Activated CD8-positive, alpha-beta memory T cell treated with anti-CD3 and anti-CD28 coated beads, Interleukin-2, amount 50 U/mL, for 1 hour (primary cell): ENCODE measurements around the gene RBFOX2.
"Not testable (repeated sequence)": the region's sequence is repeated elsewhere in the genome, so short reads cannot be mapped to it uniquely, and the experiment has no call there.

Experiments
- DNase-seq: peaks from one replicate; pipeline ENCODE4 v3.0.0-alpha.2; 2020; ENCODE audit errors: extremely low read depth

Gene RBFOX2

DNA sequence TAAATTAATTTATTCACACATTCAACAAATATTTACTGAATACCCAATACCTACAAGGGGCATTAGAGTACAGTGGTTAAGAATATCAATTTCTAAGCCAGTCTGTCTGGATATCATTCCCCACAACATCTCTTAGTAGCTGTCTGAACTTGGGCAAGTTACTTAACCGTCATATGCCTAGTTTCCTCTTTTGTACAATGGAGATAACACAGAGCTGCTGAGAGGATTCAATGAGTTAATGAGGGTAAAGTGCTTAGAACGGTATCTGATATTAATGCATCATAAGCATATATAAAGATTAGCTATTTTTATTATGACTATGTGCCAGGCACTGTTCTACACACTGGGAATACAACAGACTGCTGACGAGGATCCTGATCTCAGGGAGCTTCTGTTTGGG lies 194.6 kb downstream of the RBFOX2 start:
- DNase-seq: no peak

DNA sequence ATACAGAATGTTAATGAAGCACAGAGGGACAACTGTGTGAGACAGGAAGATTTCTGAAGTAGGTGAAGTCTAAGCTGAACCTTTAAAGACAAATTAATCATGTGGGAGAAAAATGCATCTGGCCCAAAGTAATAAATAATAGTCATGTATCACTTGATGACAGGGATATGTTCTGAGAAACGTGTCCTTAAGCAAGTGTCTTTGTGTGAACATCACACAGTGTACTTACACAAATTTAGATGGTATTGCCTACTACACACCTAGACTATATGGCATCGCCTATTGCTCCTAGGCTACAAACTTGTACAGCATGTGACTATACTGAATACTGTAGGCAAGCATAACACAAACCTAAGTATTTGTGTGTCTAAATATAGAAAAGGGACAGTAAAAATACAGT lies 198.3 kb downstream of the RBFOX2 start:
- no peak for DNase-seq

DNA sequence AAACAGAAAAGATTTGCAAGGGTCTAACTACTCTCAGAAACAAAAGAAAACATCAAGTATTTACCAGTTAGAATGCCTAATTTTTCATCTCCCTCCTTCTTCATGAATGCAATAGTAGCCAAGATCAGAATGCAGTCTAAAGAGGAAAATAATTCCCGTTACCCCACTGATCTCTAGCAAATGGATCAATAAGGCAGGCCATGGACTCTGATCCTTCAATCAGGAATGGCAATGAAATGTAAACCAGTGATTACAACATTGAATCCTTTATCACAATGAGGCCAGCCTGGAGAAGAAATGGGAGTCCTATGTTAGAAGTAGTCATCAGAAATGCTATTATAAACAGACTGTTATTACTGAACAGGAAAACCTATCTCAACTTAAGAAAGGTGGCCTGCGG lies 204.4 kb downstream of the RBFOX2 start:
- no peak for DNase-seq

DNA sequence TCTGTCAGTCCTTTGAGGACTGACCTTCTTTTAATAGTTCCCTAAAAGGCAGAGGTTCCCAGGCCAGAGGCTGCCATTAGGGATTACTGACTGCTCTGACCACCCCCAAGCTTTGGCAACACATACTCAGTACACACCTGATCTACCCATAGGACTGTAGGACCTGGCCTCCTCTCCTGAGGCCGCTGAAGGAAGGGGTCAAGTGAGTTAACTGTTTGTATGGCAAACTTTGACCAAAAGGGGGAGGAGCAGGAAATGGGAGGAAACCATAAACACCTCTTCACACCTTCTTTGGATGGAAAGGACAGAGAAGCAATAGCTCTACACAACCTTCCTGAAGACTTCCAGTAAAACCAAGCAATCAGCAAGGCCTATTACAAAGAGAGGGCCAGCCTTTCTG lies 207.0 kb downstream of the RBFOX2 start:
- no peak for DNase-seq

DNA sequence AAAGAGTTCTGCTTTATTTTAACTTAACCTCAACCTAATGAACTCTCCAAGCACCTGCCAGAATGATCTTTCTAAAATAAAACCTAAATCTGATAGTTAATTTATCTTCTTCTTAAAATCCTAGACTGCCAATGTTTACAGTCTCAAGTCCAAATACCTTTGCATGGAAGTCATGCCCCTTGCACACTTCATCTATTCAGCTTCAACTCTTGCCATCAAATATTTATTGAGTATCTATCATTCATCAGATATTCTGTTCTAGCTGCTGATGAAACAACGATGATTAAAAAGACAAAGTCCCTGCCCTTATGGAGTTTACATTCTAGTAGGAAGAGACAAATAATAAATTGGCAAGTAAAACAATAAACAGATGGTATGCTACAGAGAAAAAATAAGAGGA lies 209.2 kb downstream of the RBFOX2 start:
- DNase-seq: no peak

DNA sequence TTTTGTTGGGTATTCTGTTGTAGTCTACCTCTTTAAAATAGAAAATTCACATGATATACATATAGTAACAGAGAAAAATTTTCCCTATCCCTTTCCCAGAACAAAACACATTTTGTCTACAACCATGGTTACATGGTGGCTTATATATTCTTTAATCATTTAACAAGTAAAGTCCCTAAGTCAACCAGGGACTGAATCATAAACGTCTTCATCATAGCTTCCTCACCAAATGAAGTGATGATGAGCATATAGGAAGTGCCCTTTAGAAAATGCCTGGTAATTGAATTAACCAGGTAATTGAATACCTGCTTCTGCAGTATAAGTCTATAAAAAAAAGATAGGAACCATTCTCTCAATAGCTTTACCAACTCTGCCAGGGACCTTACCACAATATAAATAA lies 209.7 kb downstream of the RBFOX2 start:
- no peak for DNase-seq

DNA sequence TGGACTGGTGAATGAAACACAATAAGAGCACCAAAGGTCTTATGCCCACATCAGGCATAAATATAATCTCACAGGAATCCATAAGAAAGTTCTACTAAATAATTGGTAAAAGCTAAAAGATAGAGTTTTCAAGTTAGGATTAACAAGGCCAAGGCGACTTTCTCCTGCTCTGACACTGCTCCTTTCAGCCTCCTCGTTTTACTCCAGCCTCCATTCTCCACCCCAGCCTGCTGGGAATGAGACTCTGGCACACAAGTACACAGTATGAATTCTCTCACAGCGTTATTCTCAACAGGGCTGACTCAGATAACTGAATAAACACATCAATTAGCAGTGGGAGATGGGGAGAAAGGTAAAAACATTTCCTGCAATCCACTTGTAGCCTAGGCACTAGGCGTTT lies 216.0 kb downstream of the RBFOX2 start:
- DNase-seq: no peak

DNA sequence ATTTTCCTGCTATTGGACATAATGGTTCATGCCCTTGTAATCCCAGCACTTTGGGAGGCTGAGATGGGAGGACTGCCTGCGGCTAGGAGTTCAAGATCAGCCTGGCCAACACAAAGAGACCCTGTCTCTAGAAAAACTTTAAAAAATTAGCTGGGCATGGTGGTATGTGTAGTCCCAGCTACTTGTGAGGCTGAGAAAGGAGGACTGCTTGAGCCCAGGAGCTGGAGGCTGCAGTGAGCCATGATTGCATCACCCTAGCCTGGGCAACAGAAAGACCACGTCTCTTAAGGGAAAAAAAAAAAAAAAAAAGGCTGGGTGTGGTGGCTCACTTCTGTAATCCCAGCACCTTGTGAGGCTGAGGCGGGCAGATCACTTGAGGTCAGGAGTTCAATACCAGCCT lies 217.0 kb downstream of the RBFOX2 start:
- no peak for DNase-seq

DNA sequence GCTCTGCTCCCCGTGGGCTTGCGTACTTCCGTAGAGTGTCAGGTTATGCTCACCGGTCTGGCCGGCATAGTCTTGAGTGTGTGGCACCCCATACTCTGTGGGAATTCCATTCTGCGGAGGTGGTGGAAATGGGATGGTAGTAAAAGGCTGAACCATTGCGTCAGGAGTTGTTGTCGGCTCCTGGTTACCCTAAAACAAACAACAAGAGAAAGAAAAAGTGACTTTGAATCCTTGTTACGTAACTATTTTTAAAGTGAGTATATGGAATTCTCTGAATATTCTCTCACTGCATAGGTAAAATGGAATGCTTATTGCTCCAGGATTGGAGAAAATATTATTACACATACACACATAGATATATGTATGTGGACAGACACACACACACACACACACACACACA lies 218.8 kb downstream of the RBFOX2 start:
- no peak for DNase-seq

DNA sequence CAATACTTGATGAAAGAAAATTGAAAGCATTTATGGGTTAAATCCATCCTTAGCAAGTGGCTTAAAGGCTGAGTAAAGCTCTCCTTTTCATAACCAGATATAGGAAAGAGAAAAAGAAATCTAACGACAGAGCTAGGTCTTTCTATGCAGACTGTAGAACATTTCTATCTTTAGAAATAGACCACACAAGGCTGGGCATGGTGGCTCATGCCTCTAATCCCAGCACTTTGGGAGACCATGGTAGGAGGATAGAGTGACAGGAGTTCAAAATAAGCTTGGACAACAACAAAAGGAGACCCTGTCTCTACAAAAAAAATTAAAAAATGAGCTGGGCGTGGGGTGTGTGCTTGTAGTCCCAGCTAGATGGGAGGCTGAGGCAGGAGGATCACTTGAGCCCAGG lies 220.2 kb downstream of the RBFOX2 start:
- DNase-seq: no peak

DNA sequence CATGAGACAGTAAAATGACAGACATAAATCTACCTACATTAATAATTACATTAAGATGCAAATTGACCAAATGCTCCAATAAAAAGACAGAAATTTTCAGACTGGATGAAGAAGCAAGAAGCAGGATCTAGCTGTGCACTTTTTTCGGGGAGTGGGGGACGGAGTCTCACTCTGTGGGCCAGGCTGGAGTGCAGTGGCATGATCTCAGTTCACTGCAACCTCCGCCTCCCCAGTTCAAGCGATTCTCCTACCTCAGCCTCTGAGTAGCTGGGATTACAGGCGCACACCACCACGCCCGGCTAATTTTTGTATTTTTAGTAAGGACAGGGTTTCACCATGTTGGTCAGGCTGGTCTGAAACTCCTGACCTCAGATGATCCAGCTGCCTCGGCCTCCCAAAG lies 222.0 kb downstream of the RBFOX2 start:
- not testable (repeated sequence) for DNase-seq

DNA sequence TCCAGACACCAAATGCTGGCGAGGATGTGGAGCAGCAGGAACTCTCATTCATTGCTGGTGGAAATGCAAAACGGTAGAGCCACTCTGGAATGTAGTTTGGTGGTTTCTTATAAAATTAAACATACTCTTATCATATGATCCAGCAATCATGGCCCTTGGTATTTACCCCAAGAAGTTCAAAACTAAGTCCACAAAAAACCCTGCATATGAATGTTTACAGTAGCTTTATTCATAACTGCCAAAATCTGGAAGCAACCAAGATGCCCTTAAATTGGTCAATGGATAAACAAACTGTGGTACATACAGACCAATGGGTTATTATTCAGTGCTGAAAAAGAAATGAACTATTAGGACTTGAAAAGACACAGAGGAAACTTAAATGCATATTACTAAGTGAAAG lies 223.2 kb downstream of the RBFOX2 start:
- DNase-seq: no peak

DNA sequence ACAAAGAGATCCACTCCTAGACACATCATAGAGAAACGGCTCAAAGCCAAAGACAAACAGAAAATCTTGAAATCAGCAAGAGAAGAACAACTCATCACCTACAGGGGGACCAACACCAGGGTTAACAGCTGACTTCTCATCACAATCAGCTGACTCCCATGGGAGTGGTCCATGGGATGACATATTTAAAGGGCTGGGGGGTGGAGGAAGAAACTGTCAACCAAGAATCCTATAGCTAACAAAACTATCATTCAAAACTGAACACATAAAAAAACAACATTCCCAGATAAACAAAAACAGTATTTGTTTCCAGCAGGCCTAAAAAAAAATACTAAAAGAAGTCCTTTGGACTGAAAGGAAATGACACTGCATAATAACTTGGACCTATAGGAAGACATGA lies 224.2 kb downstream of the RBFOX2 start:
- no peak for DNase-seq

DNA sequence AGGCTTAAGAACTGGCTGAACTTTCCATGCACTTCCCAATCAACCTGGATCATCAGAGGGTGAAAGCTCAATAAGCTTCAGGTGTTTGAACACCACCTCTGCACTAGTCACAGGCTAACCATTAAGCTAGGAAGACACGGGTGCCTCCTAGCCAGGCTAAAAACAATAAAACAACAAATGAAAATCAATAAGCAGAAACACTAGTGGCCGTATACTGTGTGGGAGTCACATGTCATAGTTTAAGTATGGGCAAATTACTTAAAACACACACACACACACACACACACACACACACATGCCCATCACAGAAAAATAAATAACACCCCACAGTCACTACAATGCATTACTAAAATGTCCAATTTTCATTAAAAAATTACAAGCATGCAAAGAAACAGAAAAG lies 225.7 kb downstream of the RBFOX2 start:
- no peak for DNase-seq

DNA sequence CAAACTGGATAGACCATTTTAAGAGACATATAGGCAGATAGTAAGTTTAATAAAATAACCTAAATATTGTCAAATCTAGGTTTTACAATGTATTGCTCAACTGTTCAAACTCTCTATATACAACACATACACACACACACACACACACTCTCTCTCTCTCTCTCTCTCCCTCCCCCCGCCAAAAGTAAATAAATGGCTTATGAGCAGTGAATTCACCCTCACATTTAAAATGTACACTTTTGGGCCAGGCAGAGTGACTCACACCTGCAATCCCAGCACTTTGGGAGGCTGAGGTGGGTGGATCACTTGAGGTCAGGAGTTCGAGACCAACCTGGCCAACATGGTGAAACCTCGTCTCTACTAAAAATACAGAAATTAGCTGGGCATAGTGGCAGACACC lies 227.3 kb downstream of the RBFOX2 start:
- DNase-seq: not testable (repeated sequence)

DNA sequence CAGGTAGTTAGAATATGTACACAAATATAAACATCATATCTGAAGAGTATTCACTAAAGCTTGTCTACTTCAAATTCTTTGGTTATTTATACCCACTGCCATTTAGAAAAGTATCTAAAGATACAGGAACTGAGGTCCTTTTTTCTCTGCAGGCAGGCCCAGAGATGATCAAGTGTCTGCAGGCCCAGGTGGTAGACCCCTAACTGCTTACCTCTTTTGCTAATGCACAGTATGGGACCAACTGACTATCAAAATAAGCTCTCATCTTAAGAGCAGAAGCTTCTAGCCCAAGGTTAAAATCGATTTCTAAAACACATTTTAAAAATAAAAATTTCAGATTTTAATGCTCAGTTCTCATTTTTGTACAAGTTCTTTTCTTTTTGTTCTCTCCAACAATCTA lies 229.5 kb downstream of the RBFOX2 start:
- no peak for DNase-seq

DNA sequence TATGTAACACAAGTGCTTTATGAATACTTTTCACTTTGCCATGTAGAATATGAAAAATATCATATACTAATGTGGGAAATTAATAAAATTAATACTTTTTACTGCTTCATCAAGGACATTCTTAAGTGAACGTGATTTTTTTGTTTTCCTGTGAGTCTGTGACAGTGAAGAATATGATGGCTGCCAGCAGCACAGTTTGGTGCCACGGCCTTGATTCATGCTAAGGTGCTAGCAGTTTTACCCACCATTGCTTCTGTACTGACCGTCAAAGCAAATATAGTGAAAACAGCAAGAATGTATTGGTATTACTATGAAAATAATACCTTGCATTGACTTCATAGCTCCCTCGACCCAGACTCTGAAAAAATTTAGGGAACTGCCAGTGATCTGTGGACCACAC lies 231.2 kb downstream of the RBFOX2 start:
- no peak for DNase-seq

DNA sequence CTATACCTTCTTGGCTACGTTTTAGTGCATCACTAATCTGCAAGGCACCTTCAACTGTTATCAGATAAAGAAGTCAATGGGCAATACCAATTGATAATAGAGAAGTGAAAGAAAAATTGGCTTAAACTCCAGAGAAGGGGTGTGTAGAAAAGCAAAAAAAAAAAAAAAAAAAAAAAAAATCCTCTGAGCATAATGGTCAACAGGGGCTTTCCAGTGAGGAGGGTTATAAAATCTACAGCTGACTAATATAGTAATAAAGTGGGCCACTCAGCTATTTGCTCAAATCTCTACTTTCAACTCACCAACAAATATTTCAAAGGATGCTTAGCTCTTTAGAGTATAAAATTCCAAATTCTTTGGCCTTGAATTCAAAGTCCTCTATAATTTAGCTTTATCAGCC lies 233.1 kb downstream of the RBFOX2 start:
- no peak for DNase-seq

DNA sequence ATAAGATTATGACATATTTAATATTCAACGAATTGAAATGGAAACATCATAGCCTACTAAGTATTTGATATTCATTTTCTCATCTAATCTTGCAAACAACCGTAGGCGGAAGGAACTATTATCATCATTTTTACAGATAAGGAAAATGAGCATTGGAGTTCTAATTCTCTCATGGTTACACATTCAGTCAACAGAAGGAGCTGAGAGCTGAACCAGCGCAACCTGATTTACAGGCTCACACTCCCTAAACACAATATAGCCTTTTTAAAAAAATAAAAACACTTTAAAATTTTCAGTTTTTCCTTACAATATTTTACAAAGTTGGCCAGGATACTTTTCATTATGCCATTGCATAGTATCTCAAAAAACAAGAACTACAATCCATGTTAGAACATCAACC lies 236.1 kb downstream of the RBFOX2 start:
- DNase-seq: no peak

DNA sequence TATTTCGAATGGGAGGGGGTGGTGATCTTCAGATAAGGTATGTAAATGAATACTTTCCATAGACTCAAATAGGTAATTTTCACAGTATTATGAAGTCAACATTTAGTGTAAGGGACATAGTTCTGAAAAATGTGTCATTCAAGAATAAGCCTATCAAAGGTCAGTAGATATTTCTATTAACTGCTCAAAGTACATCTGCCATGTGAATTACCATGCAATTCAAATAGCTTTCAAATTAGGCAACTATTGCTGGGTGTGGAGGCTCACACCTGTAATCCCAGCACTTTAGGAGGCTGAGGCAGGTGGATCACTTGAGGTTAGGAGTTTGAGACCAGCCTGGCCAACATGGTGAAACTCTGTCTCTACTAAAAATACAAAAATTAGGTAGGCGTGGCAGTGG lies 236.8 kb downstream of the RBFOX2 start:
- not testable (repeated sequence) for DNase-seq

DNA sequence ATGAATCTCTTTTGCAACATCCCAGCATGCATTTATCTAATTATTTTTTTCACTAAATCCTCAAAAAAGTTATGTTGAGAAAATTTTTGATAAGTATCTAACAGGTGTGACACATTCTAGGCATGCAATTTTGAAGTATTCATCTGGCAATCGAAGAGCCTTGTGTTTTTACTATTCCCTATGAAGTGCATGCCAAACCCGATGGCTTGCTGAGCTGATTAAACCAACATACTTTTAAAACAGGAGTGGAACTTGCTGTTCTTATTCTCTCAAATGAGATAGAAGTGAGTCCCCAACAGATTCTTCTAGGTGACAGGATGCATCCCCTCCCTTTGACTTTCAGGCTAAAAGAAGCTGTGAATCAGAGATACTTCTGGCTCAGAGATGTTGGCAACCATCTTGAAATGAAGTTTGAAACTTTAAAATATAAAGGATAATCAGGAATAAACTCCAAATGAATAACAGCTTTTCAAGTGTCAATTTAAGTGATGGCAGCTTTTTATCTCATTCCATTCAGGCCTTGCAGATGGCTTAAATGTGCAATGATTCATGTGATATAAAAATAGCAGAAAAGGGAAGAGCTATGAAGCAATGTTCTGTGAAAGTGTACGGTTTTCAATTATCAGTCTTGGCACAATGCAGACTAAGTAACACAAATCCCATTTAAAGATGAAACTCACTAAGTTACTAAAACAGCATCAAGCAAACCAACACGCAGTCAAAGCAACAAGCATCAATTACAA lies 243.3 kb downstream of the RBFOX2 start:
- DNase-seq: no peak

DNA sequence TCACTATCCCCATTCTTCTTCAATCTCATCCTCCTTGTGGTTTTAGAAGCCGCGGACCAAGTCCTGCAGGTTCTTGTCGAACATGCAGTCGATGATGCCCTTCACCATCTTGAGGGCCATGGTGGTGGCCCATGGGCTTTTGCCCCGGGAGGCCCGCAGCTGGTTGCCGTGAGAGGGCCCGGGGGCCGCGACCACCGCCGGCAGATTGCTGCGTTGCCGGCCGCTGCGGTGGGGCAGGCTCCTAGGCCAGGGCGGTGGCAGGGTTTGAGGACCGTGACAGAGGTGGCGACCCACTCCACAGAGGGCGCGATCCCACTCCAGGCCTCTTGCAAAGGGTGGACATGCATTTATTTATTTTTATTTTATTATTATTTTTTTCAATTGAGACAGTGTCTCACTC lies 244.0 kb downstream of the RBFOX2 start:
- no peak for DNase-seq

DNA sequence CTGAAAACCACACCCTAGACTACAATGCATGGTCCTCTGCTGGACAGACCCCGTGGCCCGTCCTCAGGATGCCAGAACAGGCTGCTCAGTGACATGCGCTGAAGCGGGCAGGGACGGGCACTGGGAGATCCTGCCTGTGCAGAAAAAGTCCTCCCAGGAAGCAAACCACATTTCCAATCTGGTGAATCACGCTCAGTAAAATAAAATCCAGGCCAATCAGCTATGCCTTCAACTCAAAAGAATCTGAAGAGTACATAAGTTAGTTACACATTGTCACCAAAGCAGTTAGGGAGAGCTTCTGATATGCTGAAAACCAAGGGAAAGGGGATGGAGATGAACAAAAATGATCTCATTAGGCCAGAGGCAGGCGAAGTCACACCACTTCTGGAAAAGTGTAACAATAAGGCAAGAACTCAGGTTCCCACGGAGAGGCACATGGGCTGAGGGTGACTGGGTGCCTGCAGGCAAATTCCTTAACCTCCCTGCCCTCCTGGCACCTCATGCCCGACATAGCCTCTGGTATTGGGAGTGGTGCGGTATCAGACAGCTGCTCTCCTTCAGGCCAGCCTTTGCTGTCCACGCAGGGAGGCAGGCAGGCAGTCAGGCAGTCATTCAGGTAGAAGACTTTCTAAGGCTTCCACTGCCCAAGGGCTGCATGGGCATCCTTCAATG lies 244.5 kb downstream of the RBFOX2 start:
- DNase-seq: no peak

DNA sequence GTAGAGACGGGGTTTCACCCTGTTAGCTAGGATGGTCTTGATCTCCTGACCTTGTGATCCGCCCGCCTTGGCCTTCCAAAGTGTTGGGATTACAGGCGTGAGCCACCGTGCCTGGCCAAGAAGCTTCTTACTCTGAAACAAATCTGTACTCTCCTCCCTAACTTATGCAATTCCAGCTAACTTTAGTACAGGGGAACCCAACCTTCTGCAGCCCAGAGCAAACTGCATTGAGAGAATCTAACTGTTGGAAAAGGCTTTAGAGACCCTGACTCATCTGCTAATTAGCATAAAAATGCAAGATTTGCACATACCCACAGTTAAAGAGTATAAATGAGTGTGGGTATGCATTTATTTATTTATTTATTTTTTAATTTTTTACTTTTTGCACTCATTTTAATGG lies 246.1 kb downstream of the RBFOX2 start:
- no peak for DNase-seq
